HEK293 (cell line): Measurements from ENCODE around the gene PRR15.

ENCODE experiments used
- CTCF ChIA-PET: fragments of 350-600 bp; formaldehyde crosslinking; extraction: SDS; loops from one replicate; lab custom pipeline; 2021; ENCODE audit warnings: antibody characterized with exemption; lab: Yijun Ruan, JAX
- POLR2A ChIA-PET: fragments of 300-600 bp; formaldehyde crosslinking; extraction: SDS; loops from one replicate; lab custom pipeline; 2020; ENCODE audit warnings: antibody characterized with exemption, inconsistent platforms; lab: Yijun Ruan, JAX
- H3K27ac ChIP-seq: fragments of 200-500 bp; sonication (Bioruptor generic); 2 replicates; pipeline ENCODE4 v1.5.1; 2014; ENCODE audit warnings: low read depth, low read length, control low read depth, inconsistent platforms; ENCODE audit errors: extremely low read depth
- H3K36me3 ChIP-seq, 2 experiments: fragments of 200-500 bp in 1 of 2; sonication (Bioruptor generic) in 1 of 2; 1 replicate in 1 of 2; 2 replicates in 1 of 2; pipeline ENCODE4 v1.5.1; 2014 to 2017; ENCODE audit warnings: inconsistent platforms in 2 of 2, low read length in 2 of 2; ENCODE audit not compliant: control insufficient read depth in 2 of 2, insufficient read depth in 1 of 2
- H3K4me1 ChIP-seq: fragments of 200-500 bp; sonication (Bioruptor generic); 2 replicates; pipeline ENCODE4 v1.5.1; 2014; ENCODE audit warnings: mild to moderate bottlenecking, low read length, inconsistent platforms; ENCODE audit not compliant: control insufficient read depth, insufficient read depth
- H3K4me3 ChIP-seq: 2 replicates; pipeline ENCODE4 v1.5.1; 2011; ENCODE audit warnings: low read depth, mild to moderate bottlenecking, control low read depth, low read length, moderate library complexity
- H3K9me3 ChIP-seq: fragments of 200-500 bp; sonication (Bioruptor generic); 2 replicates; pipeline ENCODE4 v1.5.1; 2014; ENCODE audit warnings: low read depth, low read length, inconsistent platforms; ENCODE audit not compliant: control insufficient read depth, insufficient read depth
- HOXC10 ChIP-seq: sonication (generic); formaldehyde crosslinking; IDR thresholded peaks from 2 replicates; pipeline ENCODE4 v1.8.1; 2023; ENCODE audit warnings: mild to moderate bottlenecking, missing genetic modification reagents
- HOXD13 ChIP-seq: sonication (generic); formaldehyde crosslinking; IDR thresholded peaks from 2 replicates; pipeline ENCODE4 v1.8.0; 2022; ENCODE audit warnings: missing genetic modification reagents, borderline replicate concordance
- IKZF3 ChIP-seq: fragments of 450-650 bp; IDR thresholded peaks from 2 replicates; pipeline ENCODE4 v1.5.0; 2018; ENCODE audit warnings: missing biosample characterization, mild to moderate bottlenecking, missing genetic modification characterization, moderate library complexity
- KLF8 ChIP-seq: fragments of 450-650 bp; formaldehyde crosslinking; IDR thresholded peaks from 2 replicates; pipeline ENCODE4 v1.5.1; 2016; ENCODE audit warnings: missing biosample characterization, missing genetic modification characterization
- RBAK ChIP-seq: fragments of 450-650 bp; formaldehyde crosslinking; IDR thresholded peaks from 2 replicates; pipeline ENCODE4 v1.5.1; 2016; ENCODE audit warnings: missing biosample characterization, missing genetic modification characterization
- REPIN1 ChIP-seq: fragments of 450-650 bp; formaldehyde crosslinking; IDR thresholded peaks from 2 replicates; pipeline ENCODE4 v1.5.1; 2017; ENCODE audit warnings: missing biosample characterization, missing genetic modification characterization, low read depth
- YY1 ChIP-seq: fragments of 450-650 bp; formaldehyde crosslinking; IDR thresholded peaks from 2 replicates; pipeline ENCODE4 v1.5.1; 2018; ENCODE audit warnings: missing biosample characterization, missing genetic modification characterization
- YY2 ChIP-seq: fragments of 450-650 bp; formaldehyde crosslinking; IDR thresholded peaks from 2 replicates; pipeline ENCODE4 v1.5.1; 2016; ENCODE audit warnings: missing biosample characterization, missing genetic modification characterization
- ZBTB1 ChIP-seq: fragments of 450-650 bp; formaldehyde crosslinking; IDR thresholded peaks from 2 replicates; pipeline ENCODE4 v1.5.1; 2016; ENCODE audit warnings: missing biosample characterization, missing genetic modification characterization
- ZBTB48 ChIP-seq: fragments of 450-650 bp; formaldehyde crosslinking; IDR thresholded peaks from 2 replicates; pipeline ENCODE4 v1.5.1; 2016; ENCODE audit warnings: missing biosample characterization, missing genetic modification characterization
- ZFHX2 ChIP-seq: fragments of 450-650 bp; formaldehyde crosslinking; conservative IDR thresholded peaks from 2 replicates; pipeline ENCODE4 v1.5.1; 2016; ENCODE audit warnings: missing biosample characterization, missing genetic modification characterization
- ZNF140 ChIP-seq: fragments of 450-650 bp; formaldehyde crosslinking; IDR thresholded peaks from 2 replicates; pipeline ENCODE4 v1.5.1; 2016; ENCODE audit warnings: missing biosample characterization, missing genetic modification characterization
- ZNF16 ChIP-seq: fragments of 450-650 bp; formaldehyde crosslinking; IDR thresholded peaks from 2 replicates; pipeline ENCODE4 v1.5.1; 2016; ENCODE audit warnings: low read depth, missing biosample characterization, missing genetic modification characterization
- ZNF175 ChIP-seq: fragments of 450-650 bp; formaldehyde crosslinking; IDR thresholded peaks from 2 replicates; pipeline ENCODE4 v1.5.1; 2016; ENCODE audit warnings: missing biosample characterization, missing genetic modification characterization
- ZNF2 ChIP-seq: fragments of 450-650 bp; formaldehyde crosslinking; IDR thresholded peaks from 2 replicates; pipeline ENCODE4 v1.5.1; 2016; ENCODE audit warnings: missing biosample characterization, missing genetic modification characterization
- ZNF221 ChIP-seq: fragments of 450-650 bp; formaldehyde crosslinking; IDR thresholded peaks from 2 replicates; pipeline ENCODE4 v1.5.1; 2017; ENCODE audit warnings: missing biosample characterization, missing genetic modification characterization, borderline replicate concordance
- ZNF302 ChIP-seq: fragments of 450-650 bp; formaldehyde crosslinking; IDR thresholded peaks from 2 replicates; pipeline ENCODE4 v1.5.1; 2016; ENCODE audit warnings: missing biosample characterization, missing genetic modification characterization, low read depth
- ZNF335 ChIP-seq: fragments of 450-650 bp; formaldehyde crosslinking; conservative IDR thresholded peaks from 2 replicates; pipeline ENCODE4 v1.5.1; 2016; ENCODE audit warnings: missing biosample characterization, missing genetic modification characterization
- ZNF350 ChIP-seq: fragments of 450-650 bp; formaldehyde crosslinking; IDR thresholded peaks from 2 replicates; pipeline ENCODE4 v1.5.0; 2017; ENCODE audit warnings: missing biosample characterization, mild to moderate bottlenecking, missing genetic modification characterization
- ZNF48 ChIP-seq: fragments of 450-650 bp; formaldehyde crosslinking; IDR thresholded peaks from 2 replicates; pipeline ENCODE4 v1.5.1; 2016; ENCODE audit warnings: missing biosample characterization, missing genetic modification characterization
- ZNF501 ChIP-seq: fragments of 450-650 bp; formaldehyde crosslinking; IDR thresholded peaks from 2 replicates; pipeline ENCODE4 v1.5.1; 2016; ENCODE audit warnings: missing biosample characterization, missing genetic modification characterization
- ZNF747 ChIP-seq: fragments of 450-650 bp; formaldehyde crosslinking; IDR thresholded peaks from 2 replicates; pipeline ENCODE4 v1.5.1; 2016; ENCODE audit warnings: missing biosample characterization, missing genetic modification characterization
- ZNF76 ChIP-seq: fragments of 450-650 bp; formaldehyde crosslinking; IDR thresholded peaks from 2 replicates; pipeline ENCODE4; 2016; ENCODE audit warnings: low read depth, missing biosample characterization, missing genetic modification characterization, borderline replicate concordance
- ZSCAN16 ChIP-seq: fragments of 450-650 bp; formaldehyde crosslinking; IDR thresholded peaks from 2 replicates; pipeline ENCODE4 v1.5.1; 2016; ENCODE audit warnings: missing biosample characterization, missing genetic modification characterization
- TF ChIP-seq, protein P1 (sequence below): fragments of 450-650 bp; formaldehyde crosslinking; IDR thresholded peaks from 2 replicates; pipeline ENCODE4 v1.5.1; 2016; ENCODE audit warnings: missing biosample characterization, missing genetic modification characterization
- TF ChIP-seq, protein P2 (sequence below): fragments of 450-650 bp; formaldehyde crosslinking; IDR thresholded peaks from 2 replicates; pipeline ENCODE4 v1.5.1; 2016; ENCODE audit warnings: missing biosample characterization, missing genetic modification characterization
- TF ChIP-seq, protein P3 (sequence below): fragments of 450-650 bp; IDR thresholded peaks from 2 replicates; pipeline ENCODE4 v1.5.1; 2018; ENCODE audit warnings: missing biosample characterization, mild to moderate bottlenecking, missing genetic modification characterization

Gene PRR15

DNA sequence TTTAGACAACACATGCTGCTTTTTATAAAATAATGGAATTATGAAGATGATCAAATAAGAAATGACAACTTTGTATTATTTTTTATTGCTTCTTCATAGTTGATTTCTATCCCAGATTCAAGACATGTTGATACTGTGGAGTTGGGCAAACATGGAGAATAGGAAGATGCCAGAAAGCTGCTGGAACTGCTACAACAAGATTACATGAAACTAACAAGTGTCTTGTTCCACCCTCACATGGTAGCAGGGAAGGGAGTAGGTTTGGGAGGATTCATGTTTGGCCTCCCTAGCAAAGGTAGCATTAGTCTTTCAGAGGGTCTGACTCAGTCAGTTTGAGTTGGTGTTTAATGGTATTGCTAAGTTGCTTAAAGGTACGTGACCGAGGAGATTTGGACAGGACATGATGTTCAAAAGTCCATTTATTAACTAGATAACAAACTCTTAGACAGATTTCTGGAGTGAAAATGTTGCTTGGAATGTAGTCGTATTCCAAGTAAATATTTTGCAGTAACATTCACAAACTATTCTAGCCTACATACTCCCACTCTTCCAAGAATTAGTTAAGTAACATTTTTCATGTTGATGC, 33.1 kb downstream of the PRR15 start:
- Histone ChIP-seq H3K27ac (no peak overlapping the region), H3K36me3 (no peaks in the 10 kb centered on the region), H3K4me3 (no peak overlapping the region), H3K9me3 (no peaks in the 10 kb centered on the region), H3K4me1 (no peaks in the 10 kb centered on the region)
- TF ChIP-seq ZNF747 (tag by site-specific recombination) (no peak), HOXC10 (CRISPR knock-in tag) (no peak), ZNF335 (tag by site-specific recombination) (no peak), ZNF76 (tag by site-specific recombination) (no peak), HOXD13 (no peak), ZNF350 (no peak), ZSCAN16 (tag by site-specific recombination) (no peak), ZNF221 (tag by site-specific recombination) (no peak), YY2 (tag by site-specific recombination) (no peak), ZNF2 (no peak), ZBTB1 (tag by site-specific recombination) (no peak)
- TF ChIP-seq, protein P1, sequence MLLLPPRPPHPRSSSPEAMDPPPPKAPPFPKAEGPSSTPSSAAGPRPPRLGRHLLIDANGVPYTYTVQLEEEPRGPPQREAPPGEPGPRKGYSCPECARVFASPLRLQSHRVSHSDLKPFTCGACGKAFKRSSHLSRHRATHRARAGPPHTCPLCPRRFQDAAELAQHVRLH = no peak
- TF ChIP-seq, protein P2, sequence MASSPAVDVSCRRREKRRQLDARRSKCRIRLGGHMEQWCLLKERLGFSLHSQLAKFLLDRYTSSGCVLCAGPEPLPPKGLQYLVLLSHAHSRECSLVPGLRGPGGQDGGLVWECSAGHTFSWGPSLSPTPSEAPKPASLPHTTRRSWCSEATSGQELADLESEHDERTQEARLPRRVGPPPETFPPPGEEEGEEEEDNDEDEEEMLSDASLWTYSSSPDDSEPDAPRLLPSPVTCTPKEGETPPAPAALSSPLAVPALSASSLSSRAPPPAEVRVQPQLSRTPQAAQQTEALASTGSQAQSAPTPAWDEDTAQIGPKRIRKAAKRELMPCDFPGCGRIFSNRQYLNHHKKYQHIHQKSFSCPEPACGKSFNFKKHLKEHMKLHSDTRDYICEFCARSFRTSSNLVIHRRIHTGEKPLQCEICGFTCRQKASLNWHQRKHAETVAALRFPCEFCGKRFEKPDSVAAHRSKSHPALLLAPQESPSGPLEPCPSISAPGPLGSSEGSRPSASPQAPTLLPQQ (tag by site-specific recombination) = no peak
- TF ChIP-seq, protein P3, sequence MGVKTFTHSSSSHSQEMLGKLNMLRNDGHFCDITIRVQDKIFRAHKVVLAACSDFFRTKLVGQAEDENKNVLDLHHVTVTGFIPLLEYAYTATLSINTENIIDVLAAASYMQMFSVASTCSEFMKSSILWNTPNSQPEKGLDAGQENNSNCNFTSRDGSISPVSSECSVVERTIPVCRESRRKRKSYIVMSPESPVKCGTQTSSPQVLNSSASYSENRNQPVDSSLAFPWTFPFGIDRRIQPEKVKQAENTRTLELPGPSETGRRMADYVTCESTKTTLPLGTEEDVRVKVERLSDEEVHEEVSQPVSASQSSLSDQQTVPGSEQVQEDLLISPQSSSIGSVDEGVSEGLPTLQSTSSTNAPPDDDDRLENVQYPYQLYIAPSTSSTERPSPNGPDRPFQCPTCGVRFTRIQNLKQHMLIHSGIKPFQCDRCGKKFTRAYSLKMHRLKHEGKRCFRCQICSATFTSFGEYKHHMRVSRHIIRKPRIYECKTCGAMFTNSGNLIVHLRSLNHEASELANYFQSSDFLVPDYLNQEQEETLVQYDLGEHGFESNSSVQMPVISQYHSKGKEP (tag by site-specific recombination) = no peak
- ChIA-PET POLR2A (no interaction called here), CTCF (interaction anchor here (0.6 kb wide), 1 partner anchor 11 kb away, joined by 3 read pairs; no protein-coding TSS in a partner anchor)

DNA sequence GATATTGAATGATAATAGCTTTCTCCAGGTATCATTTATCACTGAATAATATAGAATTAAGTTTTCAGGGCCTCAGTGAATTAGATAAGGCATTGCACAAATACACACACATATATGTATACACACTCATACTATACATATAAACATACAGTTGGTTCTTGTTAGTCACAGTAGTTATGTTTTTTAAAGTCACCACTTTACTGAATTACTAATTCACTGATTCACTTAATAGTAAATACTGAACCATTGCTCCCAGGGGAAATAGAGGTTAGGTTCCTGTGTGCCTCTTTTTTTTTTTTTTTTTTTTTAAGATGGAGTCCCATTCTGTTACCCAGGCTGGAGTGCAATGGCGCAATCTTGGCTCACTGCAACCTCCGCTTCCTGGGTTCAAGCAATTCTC, 33.6 kb downstream of the PRR15 start:
- no peaks in the 10 kb centered on the region for H3K36me3 ChIP-seq
- H3K4me1 ChIP-seq = no peaks in the 10 kb centered on the region
- TF ChIP-seq YY1 (tag by site-specific recombination) = no peak
- no peak for TF ChIP-seq ZNF48
- no peak for TF ChIP-seq ZBTB48 (tag by site-specific recombination)
- TF ChIP-seq ZNF302 = no peak
- TF ChIP-seq ZNF501 (tag by site-specific recombination) = no peak
- TF ChIP-seq ZFHX2 = no peak
- TF ChIP-seq KLF8 (tag by site-specific recombination) = no peak
- TF ChIP-seq ZNF175 = no peak
- TF ChIP-seq ZNF16 (tag by site-specific recombination) = no peak
- TF ChIP-seq RBAK (tag by site-specific recombination) = no peak
- TF ChIP-seq REPIN1 (tag by site-specific recombination) = no peak
- no peak for TF ChIP-seq ZNF140 (tag by site-specific recombination)
- TF ChIP-seq IKZF3 (tag by site-specific recombination) = no peak
- no peak overlapping the region for H3K4me3 ChIP-seq
- no peaks in the 10 kb centered on the region for H3K9me3 ChIP-seq
- H3K27ac ChIP-seq = no peak overlapping the region
- ChIA-PET CTCF (interaction anchor here (0.6 kb wide), 1 partner anchor 11 kb away, joined by 3 read pairs; no protein-coding TSS in a partner anchor), POLR2A (no interaction called here)
